Activated CD4-positive, alpha-beta T cell treated with anti-CD3 and anti-CD28 coated beads, Interleukin-2, amount 10 ng/mL, durations not matched to agents 7 days and 5 days (primary cell): Measurements from ENCODE around the gene TXK. TPM values are rescaled to one million over a fixed set of nuclear protein-coding genes. Genes with fewer than 3 reads are reported as not detected.
A peak's percentile ranks its signal among the peaks of the same experiment; 100 is the strongest.

ENCODE experiments used
- CTCF ChIA-PET: fragments of 350-600 bp; sonication (Branson Sonifier 250); formaldehyde crosslinking; loops from one replicate; lab custom pipeline; 2021; ENCODE audit warnings: antibody characterized with exemption; lab: Charles Lee
- POLR2A ChIA-PET: fragments of 350-600 bp; sonication (Branson Sonifier 250); formaldehyde crosslinking; loops from one replicate; lab custom pipeline; 2021; ENCODE audit warnings: antibody characterized with exemption; lab: Charles Lee
- DNase-seq: peaks from one replicate; pipeline ENCODE4 v3.0.0-alpha.2; 2020
- H3K27ac Mint-ChIP-seq: one replicate; pipeline ENCODE4 v1.8.0; 2021; ENCODE audit warnings: mild to moderate bottlenecking, moderate library complexity, mixed read lengths
- H3K27me3 Mint-ChIP-seq: one replicate; pipeline ENCODE4 v1.8.0; 2021; ENCODE audit warnings: mixed read lengths
- H3K36me3 Mint-ChIP-seq: one replicate; pipeline ENCODE4 v1.8.0; 2021; ENCODE audit warnings: low read depth, mixed read lengths
- H3K4me1 Mint-ChIP-seq: one replicate; pipeline ENCODE4 v1.8.0; 2021; ENCODE audit warnings: mixed read lengths
- H3K4me3 Mint-ChIP-seq: one replicate; pipeline ENCODE4 v1.8.0; 2021; ENCODE audit warnings: mild to moderate bottlenecking, moderate library complexity, mixed read lengths
- H3K9me3 Mint-ChIP-seq: one replicate; pipeline ENCODE4 v1.8.0; 2021; ENCODE audit warnings: mixed read lengths
- total RNA-seq, 2 experiments: library from RNA; stranded (reverse); gene quantifications; one replicate each; pipeline ENCODE4 v1.2.3, GENCODE V29; 2021

Gene TXK
- total RNA-seq, 2 experiments from 2014 or later, result 42.0 to 50.1 TPM

- H3K27ac Mint-ChIP-seq, result no peak overlapping the region
- POLR2A ChIA-PET, result no interaction called here
- H3K27me3 Mint-ChIP-seq, result peaks cover 18% of the 10 kb centered on the region
- CTCF ChIA-PET, result no interaction called here
- peaks cover 1% of the 10 kb centered on the region for H3K9me3 Mint-ChIP-seq
- H3K4me1 Mint-ChIP-seq, result peaks cover 11% of the 10 kb centered on the region
- DNase-seq, result no peak
- no peaks in the 10 kb centered on the region for H3K36me3 Mint-ChIP-seq
- no peak overlapping the region for H3K4me3 Mint-ChIP-seq
Observed at GRCh38 chr4:48022192-48022799, 111.8 kb downstream of the TXK start.

DNA sequence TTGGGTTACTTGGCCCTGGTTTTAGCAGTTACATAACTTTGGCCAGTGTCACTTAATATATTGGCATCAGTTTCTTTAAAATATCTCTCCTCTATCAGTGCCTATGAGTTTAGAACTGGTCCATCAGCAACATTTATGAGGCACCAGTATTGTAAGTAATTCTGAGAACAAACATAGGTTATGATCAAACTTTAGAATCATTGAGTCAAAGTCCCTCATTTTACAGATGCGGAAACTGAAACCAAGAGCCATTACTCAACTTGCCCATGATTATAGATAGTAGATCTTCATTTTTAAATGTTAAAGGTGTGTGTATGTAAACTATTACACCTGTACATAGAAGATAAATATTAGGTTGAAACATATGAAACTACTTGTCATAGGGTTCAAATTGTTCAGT lies 113.0 kb downstream of the TXK start:
- Mint-ChIP-seq H3K9me3 (peaks cover 1% of the 10 kb centered on the region), H3K27me3 (peaks cover 25% of the 10 kb centered on the region), H3K36me3 (no peaks in the 10 kb centered on the region), H3K27ac (no peak overlapping the region), H3K4me1 (peaks cover 17% of the 10 kb centered on the region), H3K4me3 (no peak overlapping the region)
- ChIA-PET CTCF (interaction anchor here (1.1 kb wide), 1 partner anchor 14 kb away, joined by 3 read pairs; no protein-coding TSS in a partner anchor), POLR2A (no interaction called here)
- DNase-seq, result no peak

DNA sequence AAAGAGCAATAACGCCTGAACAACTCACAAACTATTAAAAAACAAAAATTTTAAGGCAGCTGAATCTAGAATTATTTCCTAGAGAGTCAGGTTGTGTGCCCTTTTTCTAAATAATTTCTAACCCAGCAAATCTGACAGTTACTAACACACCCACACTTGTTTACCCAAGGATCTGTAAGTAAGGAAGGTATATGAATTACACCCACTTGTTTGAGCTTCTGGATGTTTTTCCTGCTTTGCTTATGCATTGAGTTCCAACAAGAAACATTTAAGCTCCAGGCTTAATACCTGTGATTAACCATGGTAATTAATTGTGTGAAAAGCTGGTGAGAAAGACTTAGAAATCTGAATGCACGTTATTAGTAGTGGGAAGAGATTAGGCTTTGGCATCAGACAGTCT lies 115.9 kb downstream of the TXK start:
- Mint-ChIP-seq H3K4me3 (no peak overlapping the region), H3K4me1 (peaks cover 21% of the 10 kb centered on the region), H3K9me3 (peaks cover 1% of the 10 kb centered on the region), H3K27me3 (peaks cover 36% of the 10 kb centered on the region), H3K27ac (no peak overlapping the region), H3K36me3 (no peaks in the 10 kb centered on the region)
- DNase-seq, result no peak
- POLR2A ChIA-PET, result no interaction called here
- CTCF ChIA-PET, result interaction anchor here (1.1 to 2.1 kb wide), 5 partner anchors 9 to 75 kb away, joined by 3 to 12 read pairs (median 4); no protein-coding TSS in a partner anchor

GRCh38 chr4:48017108-48017571 lies 116.9 kb downstream of the TXK start:
- ChIA-PET CTCF (interaction anchor here (1.8 kb wide), 1 partner anchor 51 kb away, joined by 4 read pairs; no protein-coding TSS in a partner anchor), POLR2A (no interaction called here)
- H3K27me3 Mint-ChIP-seq, result peaks cover 36% of the 10 kb centered on the region

More at GRCh38 chr4:48017108-48017571, 116.9 kb downstream of the TXK start:
- Mint-ChIP-seq H3K36me3 (no peaks in the 10 kb centered on the region), H3K27ac (no peak overlapping the region), H3K4me1 (peaks cover 21% of the 10 kb centered on the region), H3K9me3 (peaks cover 2% of the 10 kb centered on the region), H3K4me3 (peak overlapping the region; percentile 76)
- peak; percentile 12 for DNase-seq

Other genes with a start within 250 kb of the TXK start
- 10 to 100 TPM in 1 of 2 experiments, 1 to 10 TPM in 1; 9.0 to 10.6 TPM for gene NFXL1, start 219.7 kb downstream of the TXK start, total RNA-seq
- gene CNGA1, start 117.6 kb downstream of the TXK start, total RNA-seq, result not detected
- under 1 TPM; 0.57 to 0.62 TPM for gene NIPAL1, start 117.5 kb downstream of the TXK start, total RNA-seq
- gene TEC, start 135.6 kb upstream of the TXK start, total RNA-seq, result 1 to 10 TPM; 1.0 to 1.1 TPM
- gene SLAIN2, start 207.3 kb upstream of the TXK start, total RNA-seq, result 10 to 100 TPM; 58.8 to 96.5 TPM